Trophoblast cell (in vitro differentiated cells and primary cell): Measurements from ENCODE around the gene XPO6.

Experiments used
- DNase-seq, 2 donors: peaks; one replicate each; pipeline ENCODE4 v3.0.0-alpha.2; 2016
- H2AFZ ChIP-seq: 2 replicates; pipeline ENCODE4 v1.6.1; 2013; ENCODE audit warnings: low read length, moderate library complexity, mild to moderate bottlenecking; ENCODE audit not compliant: insufficient read depth, poor library complexity
- H2AK5ac ChIP-seq: 2 replicates; pipeline ENCODE4 v1.6.1; 2013; ENCODE audit warnings: mild to moderate bottlenecking, low read length
- H2BK120ac ChIP-seq: 2 replicates; pipeline ENCODE4 v1.6.1; 2013; ENCODE audit warnings: low read length, mild to moderate bottlenecking, moderate library complexity; ENCODE audit not compliant: insufficient read depth, poor library complexity
- H2BK12ac ChIP-seq: 2 replicates; pipeline ENCODE4 v1.6.1; 2013; ENCODE audit warnings: mild to moderate bottlenecking, low read length, moderate library complexity
- H2BK5ac ChIP-seq: 2 replicates; pipeline ENCODE4 v1.6.1; 2013; ENCODE audit warnings: low read length, low read depth, moderate library complexity, mild to moderate bottlenecking; ENCODE audit not compliant: poor library complexity
- H3K14ac ChIP-seq: 2 replicates; pipeline ENCODE4 v1.6.1; 2013; ENCODE audit warnings: mild to moderate bottlenecking, low read length
- H3K18ac ChIP-seq: 2 replicates; pipeline ENCODE4 v1.6.1; 2013; ENCODE audit warnings: mild to moderate bottlenecking, low read length
- H3K23ac ChIP-seq: 2 replicates; pipeline ENCODE4 v1.6.1; 2013; ENCODE audit warnings: low read length
- H3K27ac ChIP-seq: 2 replicates; pipeline ENCODE4 v1.5.1; 2013; ENCODE audit warnings: low read depth, mild to moderate bottlenecking, inconsistent platforms, low read length, moderate library complexity
- H3K27me3 ChIP-seq: 2 replicates; pipeline ENCODE4 v1.6.1; 2013; ENCODE audit warnings: inconsistent platforms, mild to moderate bottlenecking, low read length, moderate library complexity; ENCODE audit not compliant: insufficient read depth
- H3K36me3 ChIP-seq, 2 experiments: 1 replicate in 1 of 2; 2 replicates in 1 of 2; pipeline ENCODE4 v1.6.1; 2013; ENCODE audit warnings: low read length in 2 of 2, mild to moderate bottlenecking in 2 of 2, moderate library complexity in 1 of 2; ENCODE audit not compliant: insufficient read depth in 2 of 2, control insufficient read depth in 1 of 2
- H3K4ac ChIP-seq: 2 replicates; pipeline ENCODE4 v1.6.1; 2013; ENCODE audit warnings: low read depth, mild to moderate bottlenecking, low read length, moderate library complexity
- H3K4me1 ChIP-seq, 2 experiments: 1 replicate in 1 of 2; 2 replicates in 1 of 2; pipeline ENCODE4 v1.6.1; 2013; ENCODE audit warnings: low read length in 2 of 2, mild to moderate bottlenecking in 2 of 2, moderate library complexity in 1 of 2; ENCODE audit not compliant: insufficient read depth in 2 of 2, control insufficient read depth in 1 of 2
- H3K4me2 ChIP-seq: 2 replicates; pipeline ENCODE4 v1.6.1; 2013; ENCODE audit warnings: inconsistent platforms, mild to moderate bottlenecking, low read length, moderate library complexity
- H3K4me3 ChIP-seq: 2 replicates; pipeline ENCODE4 v1.5.1; 2013; ENCODE audit warnings: mild to moderate bottlenecking, low read depth, low read length, inconsistent platforms
- H3K79me1 ChIP-seq: one replicate; pipeline ENCODE4 v1.6.1; 2013; ENCODE audit warnings: low read length
- H3K79me2 ChIP-seq: 2 replicates; pipeline ENCODE4 v1.6.1; 2013; ENCODE audit warnings: low read length, mild to moderate bottlenecking; ENCODE audit not compliant: control insufficient read depth, insufficient read depth, poor library complexity
- H3K9ac ChIP-seq: 2 replicates; pipeline ENCODE4 v1.6.1; 2013; ENCODE audit warnings: mild to moderate bottlenecking, low read length
- H3K9me3 ChIP-seq: 2 replicates; pipeline ENCODE4 v1.6.1; 2013; ENCODE audit warnings: low read depth, mild to moderate bottlenecking, control low read depth, inconsistent platforms, low read length; ENCODE audit not compliant: insufficient read depth
- H4K12ac ChIP-seq: 2 replicates; pipeline ENCODE4 v1.6.1; 2013; ENCODE audit warnings: low read depth, mild to moderate bottlenecking, low read length, moderate library complexity
- H4K8ac ChIP-seq: 2 replicates; pipeline ENCODE4 v1.6.1; 2013; ENCODE audit warnings: low read depth, mild to moderate bottlenecking, low read length, moderate library complexity
- H4K91ac ChIP-seq: one replicate; pipeline ENCODE4 v1.6.1; 2013; ENCODE audit warnings: low read depth, mild to moderate bottlenecking, low read length, moderate library complexity
- WGBS: extraction: QIAGEN DNeasy Blood & Tissue Kit; methylation state at CpG from one replicate; pipeline ENCODE4 v1.1.7; 2013; ENCODE audit warnings: missing lambda C conversion rate; ENCODE audit not compliant: insufficient read length, insufficient coverage; ENCODE audit errors: extremely low coverage; 5-methylcytosine and 5-hydroxymethylcytosine counted together

Gene XPO6

DNA sequence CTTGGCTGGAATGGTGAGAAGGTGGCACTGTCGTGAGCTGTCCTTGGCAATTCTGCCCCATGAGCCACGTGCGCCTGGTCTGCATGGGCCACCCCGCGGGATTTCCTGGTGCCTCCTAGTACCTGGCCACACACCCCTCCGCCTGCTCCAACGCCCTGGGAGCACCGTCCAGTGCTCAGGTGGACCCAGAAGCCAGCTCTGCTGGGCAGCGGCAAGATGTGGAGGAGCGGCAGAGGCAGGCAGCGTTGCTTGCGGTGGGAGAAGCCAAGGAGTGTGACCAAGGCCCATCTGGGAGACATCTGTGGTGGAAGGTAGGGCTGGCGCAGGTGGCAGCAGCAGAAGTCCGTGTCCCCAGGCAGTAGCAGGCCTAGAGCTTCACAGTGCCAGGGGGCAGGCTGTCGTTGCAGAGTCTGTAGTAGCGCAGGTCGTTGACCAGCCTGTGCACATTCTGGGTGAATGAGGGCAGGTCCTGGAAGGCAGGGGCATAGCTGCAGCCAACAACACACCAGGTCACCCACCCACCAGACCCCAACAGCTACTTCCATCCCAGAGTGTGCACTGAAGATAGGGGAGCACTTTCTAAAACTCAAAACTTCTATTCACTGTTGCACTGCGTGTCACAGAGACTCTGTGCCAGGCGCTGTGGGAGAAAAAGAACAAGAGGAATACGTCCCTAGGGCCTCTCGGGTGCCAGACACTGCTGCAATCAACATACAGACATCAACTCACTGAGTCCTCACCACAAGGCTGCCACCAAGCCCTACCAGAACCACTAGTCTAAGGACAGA lies 113.4 kb downstream of the XPO6 start:
- H2BK5ac ChIP-seq, result no peak overlapping the region

DNA sequence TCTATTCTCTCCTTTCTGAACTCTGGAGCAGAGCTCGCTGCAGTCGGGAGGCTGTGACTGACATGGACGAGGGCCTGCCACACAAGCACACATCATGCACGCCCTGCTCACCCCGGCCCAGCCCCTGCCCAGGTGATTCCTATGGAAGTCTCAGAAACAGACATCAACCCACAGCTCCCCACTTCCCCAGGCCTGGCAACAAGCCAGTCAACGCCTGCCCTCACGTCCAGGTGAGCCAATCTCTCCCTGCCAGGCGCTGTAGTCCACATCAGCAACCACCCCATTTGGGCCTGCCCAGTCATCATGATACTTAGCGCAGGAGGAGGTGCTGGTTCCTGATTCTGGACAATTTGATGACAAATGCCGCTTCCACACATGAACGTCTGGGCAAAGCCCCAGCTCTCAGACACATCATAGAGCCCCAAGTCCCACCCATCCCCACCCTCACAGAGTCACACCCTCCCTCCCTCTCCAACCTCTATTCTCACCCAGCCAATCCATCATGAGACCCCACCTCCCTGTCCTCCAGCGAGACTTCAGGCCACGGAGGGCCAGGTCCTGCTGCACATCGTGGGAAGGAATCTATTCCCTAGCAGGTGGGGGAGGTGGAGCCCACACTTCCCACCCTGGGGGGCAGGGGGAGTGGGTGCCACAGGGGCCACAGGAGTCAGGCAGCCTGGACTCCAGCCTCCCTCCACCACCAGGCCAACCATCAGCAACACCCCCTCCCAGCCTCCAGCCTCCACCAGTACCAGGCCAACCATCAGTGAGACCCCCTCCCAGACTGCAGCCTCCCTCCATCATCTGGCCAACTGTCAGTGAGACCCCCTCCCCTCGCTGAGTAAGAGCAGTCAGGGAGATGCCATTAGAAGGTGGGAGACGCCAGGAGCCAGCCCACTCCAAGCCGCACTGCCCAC lies 114.5 kb downstream of the XPO6 start:
- no peak overlapping the region for H3K4ac ChIP-seq
- DNase-seq, result no peak
- peaks cover 3 to 12% of the 10 kb centered on the region in 2 experiments for H3K4me1 ChIP-seq
- no peak overlapping the region for H3K9ac ChIP-seq
- H2BK5ac ChIP-seq, result no peak overlapping the region
- no peak overlapping the region for H3K23ac ChIP-seq
- H3K27ac ChIP-seq, result no peak overlapping the region
- no peak overlapping the region for H2BK12ac ChIP-seq
- H4K12ac ChIP-seq, result no peak overlapping the region
- no peaks in the 10 kb centered on the region for H3K9me3 ChIP-seq
- H3K4me2 ChIP-seq, result no peak overlapping the region
- H3K36me3 ChIP-seq, result peaks cover 34 to 42% of the 10 kb centered on the region in 2 experiments
- no peaks in the 10 kb centered on the region for H3K27me3 ChIP-seq
- H3K14ac ChIP-seq, result no peak overlapping the region
- no peak overlapping the region for H3K4me3 ChIP-seq
- H3K79me2 ChIP-seq, result no peaks in the 10 kb centered on the region
- H2AK5ac ChIP-seq, result no peak overlapping the region
- WGBS, result no CpG with 5 or more reads among the region's 17 CpGs
- H3K79me1 ChIP-seq, result no peaks in the 10 kb centered on the region
- no peak overlapping the region for H4K8ac ChIP-seq
- H2AFZ ChIP-seq, result no peak overlapping the region
- no peak overlapping the region for H2BK120ac ChIP-seq
- no peak overlapping the region for H4K91ac ChIP-seq
- no peak overlapping the region for H3K18ac ChIP-seq

More for the DNA sequence above, 113.4 kb downstream of the XPO6 start:
- no peak overlapping the region for H2AFZ ChIP-seq
- peaks cover 41 to 51% of the 10 kb centered on the region in 2 experiments for H3K36me3 ChIP-seq
- no peak overlapping the region for H4K12ac ChIP-seq
- WGBS, result no CpG with 5 or more reads among the region's 21 CpGs
- H3K4me1 ChIP-seq, result peaks cover 2 to 4% of the 10 kb centered on the region in 2 experiments
- no peak overlapping the region for H3K4ac ChIP-seq
- no peak overlapping the region for H3K9ac ChIP-seq
- no peak overlapping the region for H4K91ac ChIP-seq
- no peaks in the 10 kb centered on the region for H3K79me1 ChIP-seq
- no peak overlapping the region for H3K4me2 ChIP-seq
- no peak overlapping the region for H3K27ac ChIP-seq
- DNase-seq, result no peak
- H3K23ac ChIP-seq, result no peak overlapping the region
- H3K27me3 ChIP-seq, result no peaks in the 10 kb centered on the region
- H2AK5ac ChIP-seq, result no peak overlapping the region
- H3K14ac ChIP-seq, result no peak overlapping the region
- no peak overlapping the region for H4K8ac ChIP-seq
- no peak overlapping the region for H2BK120ac ChIP-seq
- H3K18ac ChIP-seq, result no peak overlapping the region
- H3K9me3 ChIP-seq, result no peaks in the 10 kb centered on the region
- no peak overlapping the region for H2BK12ac ChIP-seq
- no peak overlapping the region for H3K4me3 ChIP-seq
- H3K79me2 ChIP-seq, result no peaks in the 10 kb centered on the region

DNA sequence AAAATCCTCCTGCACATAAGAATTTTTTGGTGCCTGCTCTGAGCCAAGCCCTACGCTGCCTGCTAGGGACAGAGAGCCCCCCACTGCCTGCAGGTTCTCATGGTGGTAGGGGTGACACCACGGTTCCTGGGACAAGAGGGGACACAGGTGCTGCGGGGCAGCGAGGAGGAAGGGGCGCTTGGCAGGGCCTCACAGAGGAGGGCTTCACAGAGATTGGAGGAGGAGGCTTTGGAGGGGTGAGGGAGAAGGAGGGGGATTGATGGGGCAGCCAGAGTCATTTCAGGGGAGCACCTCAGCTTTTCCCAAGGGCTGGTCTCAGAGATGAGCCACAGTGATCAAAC lies 118.4 kb downstream of the XPO6 start:
- Histone ChIP-seq H4K8ac (no peak overlapping the region), H3K9me3 (peaks cover 5% of the 10 kb centered on the region), H2AFZ (no peak overlapping the region), H3K14ac (no peak overlapping the region), H3K4me1 (peaks cover 17 to 28% of the 10 kb centered on the region in 2 experiments), H3K79me2 (peaks cover 3% of the 10 kb centered on the region), H3K23ac (no peak overlapping the region), H2AK5ac (no peak overlapping the region), H4K91ac (peak overlapping the region; percentile 16), H2BK120ac (no peak overlapping the region), H3K79me1 (peaks cover 6% of the 10 kb centered on the region), H3K9ac (no peak overlapping the region), H3K4me3 (no peak overlapping the region), H3K18ac (no peak overlapping the region), H3K27ac (peak overlapping the region; percentile 1), H3K36me3 (peaks cover 9% of the 10 kb centered on the region in 2 experiments), H3K4me2 (no peak overlapping the region), H2BK5ac (no peak overlapping the region), H3K4ac (no peak overlapping the region), H2BK12ac (no peak overlapping the region), H3K27me3 (no peaks in the 10 kb centered on the region), H4K12ac (no peak overlapping the region)
- DNase-seq, result no peak
- no CpG with 5 or more reads among the region's 5 CpGs for WGBS

DNA sequence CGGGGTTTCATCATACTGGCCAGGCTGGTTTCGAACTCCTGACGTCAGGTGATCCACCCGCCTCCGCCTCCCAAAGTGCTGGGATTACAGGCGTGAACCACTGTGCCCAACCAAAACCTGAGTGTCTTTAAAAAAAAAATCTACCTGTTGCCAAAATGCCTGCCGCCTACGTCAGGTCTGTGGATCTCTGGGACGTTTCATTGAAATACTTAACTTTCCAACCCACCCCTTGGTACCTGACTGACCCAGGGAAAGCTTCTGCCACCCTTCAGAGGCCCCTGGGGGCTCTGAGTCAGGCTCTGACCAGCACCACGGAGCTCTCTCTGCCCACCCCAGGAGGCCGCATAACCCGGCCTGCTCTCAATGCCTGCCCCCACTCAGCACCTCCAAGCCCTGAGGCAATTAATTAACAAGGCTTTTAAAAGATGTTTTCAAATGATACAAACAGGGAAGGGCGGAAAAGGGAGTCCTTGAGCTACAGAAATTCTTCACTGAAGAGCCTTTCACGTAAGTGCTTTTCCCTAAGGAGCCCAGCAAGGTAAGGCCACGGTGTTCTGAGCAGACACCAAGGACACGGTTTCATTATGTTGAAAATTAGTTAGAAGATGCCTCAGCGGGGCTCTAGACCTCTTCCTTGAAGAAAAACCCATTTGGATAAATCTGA lies 118.9 kb downstream of the XPO6 start:
- peaks cover 6% of the 10 kb centered on the region for H3K79me1 ChIP-seq
- H3K27me3 ChIP-seq, result no peaks in the 10 kb centered on the region
- no peak overlapping the region for H2BK5ac ChIP-seq
- H3K14ac ChIP-seq, result no peak overlapping the region
- no peak overlapping the region for H4K91ac ChIP-seq
- H3K4me1 ChIP-seq, result peaks cover 17 to 28% of the 10 kb centered on the region in 2 experiments
- H3K9me3 ChIP-seq, result peaks cover 5% of the 10 kb centered on the region
- no peak overlapping the region for H3K23ac ChIP-seq
- no peak overlapping the region for H4K12ac ChIP-seq
- no CpG with 5 or more reads among the region's 17 CpGs for WGBS
- peak overlapping the region; percentile 1 for H3K27ac ChIP-seq
- H3K79me2 ChIP-seq, result peaks cover 3% of the 10 kb centered on the region
- H3K18ac ChIP-seq, result no peak overlapping the region
- no peak overlapping the region for H2AK5ac ChIP-seq
- peaks cover 4% of the 10 kb centered on the region in 2 experiments for H3K36me3 ChIP-seq
- no peak overlapping the region for H3K9ac ChIP-seq
- H2BK12ac ChIP-seq, result no peak overlapping the region
- H2AFZ ChIP-seq, result no peak overlapping the region
- H2BK120ac ChIP-seq, result no peak overlapping the region
- H3K4me2 ChIP-seq, result peak overlapping the region; percentile 34
- no peak overlapping the region for H3K4ac ChIP-seq
- no peak overlapping the region for H4K8ac ChIP-seq
- no peak overlapping the region for H3K4me3 ChIP-seq
- peak; percentile 74 to 77 for DNase-seq
